GM21423 (cell line): ENCODE measurements around the gene DUS2.
"Not testable (repeated sequence)": the region's sequence is repeated elsewhere in the genome, so short reads cannot be mapped to it uniquely, and the experiment has no call there.

Source experiments
- ATAC-seq: cut with Tn5 transposase; IDR thresholded peaks from one replicate; pipeline ENCODE4 v1.9.1; 2021; ENCODE audit warnings: mild to moderate bottlenecking, moderate library complexity; ENCODE audit not compliant: unreplicated experiment

Gene DUS2

GRCh38 chr16:68089067-68089466, 66.0 kb downstream of the DUS2 start:
- no peak for ATAC-seq

GRCh38 chr16:68090130-68090529, 67.0 kb downstream of the DUS2 start:
- no peak for ATAC-seq

DNA sequence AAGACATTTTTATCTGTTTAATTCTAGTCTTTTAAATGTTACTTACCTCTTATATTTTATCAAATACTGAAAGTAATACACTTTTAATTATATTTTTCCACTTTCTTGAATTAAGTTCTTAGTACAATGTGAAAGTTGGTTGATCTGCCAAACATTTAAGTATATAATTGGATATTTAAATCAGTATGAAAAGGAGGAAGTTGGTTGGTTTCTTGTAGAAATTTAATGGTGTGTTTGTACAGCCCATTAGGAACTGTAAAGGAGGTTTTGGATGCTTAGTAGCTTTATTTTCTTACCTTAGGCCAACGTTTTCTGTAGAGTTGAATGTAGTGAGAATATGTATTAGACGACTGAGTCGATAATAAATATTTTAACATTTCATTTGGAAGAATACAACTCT, 67.4 kb downstream of the DUS2 start:
- ATAC-seq: no peak

GRCh38 chr16:68091380-68092261, 68.5 kb downstream of the DUS2 start:
- no peak for ATAC-seq

- not testable (repeated sequence) for ATAC-seq
These were observed 69.2 kb downstream of the DUS2 start for GRCh38 chr16:68092275-68092674.

- no peak for ATAC-seq
These were observed 70.9 kb downstream of the DUS2 start for GRCh38 chr16:68093816-68094613.

GRCh38 chr16:68094614-68094934, 71.5 kb downstream of the DUS2 start:
- no peak for ATAC-seq

DNA sequence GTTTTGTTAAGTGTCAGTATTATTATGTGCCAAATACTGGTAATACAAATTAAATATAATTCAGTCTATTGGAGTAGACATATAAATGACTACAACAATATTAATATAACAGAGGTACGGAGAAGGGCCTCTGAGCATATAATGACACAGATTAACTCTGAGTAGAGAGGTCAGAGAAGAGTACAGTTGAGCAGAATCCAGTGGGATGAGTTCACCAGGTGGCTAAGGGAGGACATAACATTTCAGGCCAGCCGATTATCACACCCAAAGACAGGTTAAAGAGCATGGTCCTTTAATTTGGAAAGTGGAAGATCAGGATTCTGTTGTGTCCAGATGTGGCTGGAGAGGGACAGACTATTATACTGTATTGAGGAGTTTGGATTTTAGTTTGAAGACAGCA, 73.4 kb downstream of the DUS2 start:
- ATAC-seq: no peak

- no peak for ATAC-seq
These were observed 74.0 kb downstream of the DUS2 start for GRCh38 chr16:68097088-68097487.

- ATAC-seq: no peak
These were observed 74.8 kb downstream of the DUS2 start for GRCh38 chr16:68097895-68098294.

GRCh38 chr16:68100488-68100887, 77.4 kb downstream of the DUS2 start:
- ATAC-seq: no peak

DNA sequence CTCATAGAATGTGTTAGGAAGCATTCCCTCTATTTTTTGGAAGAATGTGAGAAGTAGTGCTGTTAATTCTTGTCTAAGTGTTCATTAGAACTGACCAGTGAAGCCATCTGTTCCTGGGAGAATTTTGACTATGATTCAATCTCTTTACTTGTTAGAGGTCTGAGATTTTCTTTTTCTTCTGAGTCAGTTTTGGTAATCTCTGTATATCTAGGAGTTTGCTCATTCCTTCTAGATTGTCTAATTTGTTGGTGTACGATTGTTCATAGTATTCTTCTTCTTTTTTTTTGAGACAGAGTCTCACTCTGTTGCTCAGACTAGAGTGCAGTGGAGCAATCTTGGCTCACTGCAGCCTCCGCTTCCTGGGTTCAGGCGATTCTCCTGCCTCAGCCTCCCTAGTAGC, 82.5 kb downstream of the DUS2 start:
- ATAC-seq: no peak

GRCh38 chr16:68107230-68107928, 84.3 kb downstream of the DUS2 start:
- ATAC-seq: not testable (repeated sequence)

GRCh38 chr16:68109156-68109555, 86.1 kb downstream of the DUS2 start:
- ATAC-seq: not testable (repeated sequence)

GRCh38 chr16:68110611-68111010, 87.5 kb downstream of the DUS2 start:
- not testable (repeated sequence) for ATAC-seq

GRCh38 chr16:68111379-68111778, 88.3 kb downstream of the DUS2 start:
- ATAC-seq: no peak

DNA sequence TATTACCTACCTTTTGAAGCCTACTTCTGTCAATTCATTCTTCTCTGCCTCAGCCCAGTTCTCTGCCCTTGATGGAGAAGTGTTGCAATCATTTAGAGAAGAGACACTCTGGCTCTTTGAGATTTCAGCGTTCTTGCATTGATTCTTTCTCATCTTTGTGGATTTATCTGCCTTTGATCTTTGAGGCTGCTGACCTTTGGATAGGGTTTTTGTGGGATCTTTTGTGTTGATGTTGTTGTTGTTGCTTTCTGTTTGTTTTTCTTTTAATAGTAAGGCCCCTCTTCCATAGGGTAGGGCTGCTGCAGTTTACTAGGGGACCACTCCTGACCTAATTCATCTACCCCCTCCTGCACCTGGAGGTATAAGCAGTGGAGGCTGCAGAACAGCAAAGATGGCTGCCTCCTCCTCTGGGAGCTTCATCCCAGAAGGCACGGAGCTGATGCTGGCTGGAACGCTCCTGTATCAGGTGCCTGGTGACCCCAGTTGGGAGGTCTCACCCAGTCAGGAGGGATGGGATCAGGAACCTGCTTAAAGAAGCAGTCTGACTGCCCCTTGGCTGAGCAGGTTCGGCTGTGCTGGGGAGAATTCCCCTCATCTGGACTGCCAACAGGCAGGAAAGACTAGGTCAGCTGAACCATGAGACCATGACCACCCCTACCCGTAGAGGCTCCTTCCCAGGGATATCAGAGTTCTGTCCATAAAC, 90.1 kb downstream of the DUS2 start:
- ATAC-seq: no peak

GRCh38 chr16:68113765-68114240, 90.7 kb downstream of the DUS2 start:
- no peak for ATAC-seq

GRCh38 chr16:68114939-68115338, 91.9 kb downstream of the DUS2 start:
- ATAC-seq: not testable (repeated sequence)

DNA sequence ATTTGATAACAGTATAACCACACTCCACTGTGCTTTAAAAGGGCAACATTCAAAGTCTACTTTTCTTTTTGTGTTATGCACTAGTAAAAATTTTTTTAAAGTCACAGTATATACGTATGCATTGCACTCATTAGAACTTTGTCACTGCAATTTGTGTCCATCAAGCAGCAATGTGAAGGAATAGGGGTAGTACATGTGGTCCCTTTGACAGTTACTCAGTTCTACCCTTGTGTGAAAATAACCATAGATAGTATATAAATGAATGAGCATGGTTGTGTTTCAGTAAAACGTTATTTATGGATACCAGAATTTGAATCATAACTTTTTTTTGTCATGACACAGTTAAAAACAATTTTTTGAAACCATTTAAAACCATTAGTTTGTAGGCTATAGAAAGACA, 92.8 kb downstream of the DUS2 start:
- no peak for ATAC-seq
